ENCODE measurements around the gene CPLX3.

The CPLX3 gene

DNA sequence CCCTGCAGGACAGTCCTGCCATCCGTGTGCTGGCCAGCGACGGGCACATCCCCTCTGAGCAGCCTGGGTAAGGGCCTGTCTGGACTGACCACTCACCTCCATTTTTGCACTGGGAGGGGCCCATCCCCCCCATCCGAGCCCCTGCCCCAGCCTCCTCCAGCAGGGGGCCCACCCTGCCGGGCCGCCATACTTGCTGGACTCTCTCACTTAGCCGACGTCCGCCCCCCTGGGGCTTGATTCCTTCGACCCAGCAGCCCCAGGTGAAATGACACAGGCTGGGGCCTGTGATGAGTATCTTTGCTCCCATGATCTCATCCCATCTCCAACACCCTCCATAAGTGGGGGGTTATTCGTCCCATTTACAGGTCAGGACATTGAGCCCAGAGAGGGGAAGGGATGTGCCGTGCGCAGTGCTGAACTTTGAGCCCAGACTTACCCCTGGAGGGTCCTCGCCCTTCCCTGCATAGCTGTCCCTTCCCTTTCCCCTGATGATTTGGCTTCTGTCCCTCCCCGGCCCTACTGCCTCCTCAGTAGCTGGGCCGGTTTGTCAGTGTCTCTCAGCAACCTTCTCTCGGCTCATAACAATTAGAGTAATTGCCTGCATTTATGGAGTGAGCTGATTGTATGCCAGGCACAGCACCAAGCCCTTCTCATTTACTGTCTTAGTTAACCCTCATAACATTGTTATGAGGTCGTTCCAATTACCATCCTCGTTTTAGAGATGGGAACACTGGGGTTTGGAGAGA lies 9.6 kb upstream of the CPLX3 start:
- no peak overlapping the region for H3K27ac ChIP-seq (ENCODE audit: low read depth, low read length)
- no peak overlapping the region for H3K4me3 ChIP-seq (ENCODE audit: low read depth in 1 of 5, low read length in 5 of 5)
- H3K4me1 ChIP-seq (ENCODE audit: control insufficient read depth in 5 of 5, insufficient read depth in 5 of 5, low read length in 5 of 5), result peaks cover 0 to 3% (median 0%) of the 10 kb centered on the region in 5 donors
- H3K36me3 ChIP-seq (ENCODE audit: control insufficient read depth in 5 of 5, insufficient read depth in 5 of 5, low read length in 5 of 5), result no peaks in the 10 kb centered on the region
- H3K9ac ChIP-seq (ENCODE audit: low read length in 5 of 5), result no peak overlapping the region
- H3K9me3 ChIP-seq (ENCODE audit: control insufficient read depth in 5 of 5, low read length in 5 of 5), result no peaks in the 10 kb centered on the region
- peaks cover 4 to 29% (median 23%) of the 10 kb centered on the region in 5 donors for H3K27me3 ChIP-seq (ENCODE audit: control insufficient read depth in 5 of 5, insufficient read depth in 4 of 5, low read length in 5 of 5)

DNA sequence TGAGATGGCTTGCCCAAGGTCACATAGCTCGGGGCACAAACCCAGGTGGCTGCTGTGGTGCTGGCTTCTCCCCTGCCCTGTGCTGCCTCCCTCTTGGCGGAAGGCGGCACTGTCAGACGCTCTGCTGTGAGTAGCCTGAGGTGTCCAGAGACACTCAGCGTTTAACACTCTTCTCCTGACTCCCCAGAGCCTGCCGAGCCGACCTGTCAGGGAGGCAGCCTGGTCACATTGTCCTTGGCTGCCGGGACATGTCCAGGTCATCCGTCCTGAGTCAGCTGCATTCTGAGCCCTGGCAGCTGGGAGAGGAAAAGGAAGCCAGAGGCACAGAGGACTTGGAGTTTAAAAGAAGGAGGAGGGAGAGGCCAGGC lies 9.1 kb upstream of the CPLX3 start:
- no peak overlapping the region for H3K4me3 ChIP-seq (ENCODE audit: low read depth in 1 of 5, low read length in 5 of 5)
- no peaks in the 10 kb centered on the region for H3K36me3 ChIP-seq (ENCODE audit: control insufficient read depth in 5 of 5, insufficient read depth in 5 of 5, low read length in 5 of 5)
- H3K27ac ChIP-seq (ENCODE audit: low read depth, low read length), result no peak overlapping the region
- peaks cover 0 to 3% (median 0%) of the 10 kb centered on the region in 5 donors for H3K4me1 ChIP-seq (ENCODE audit: control insufficient read depth in 5 of 5, insufficient read depth in 5 of 5, low read length in 5 of 5)
- no peak overlapping the region for H3K9ac ChIP-seq (ENCODE audit: low read length in 5 of 5)
- peaks cover 4 to 29% (median 23%) of the 10 kb centered on the region in 5 donors for H3K27me3 ChIP-seq (ENCODE audit: control insufficient read depth in 5 of 5, insufficient read depth in 4 of 5, low read length in 5 of 5)
- H3K9me3 ChIP-seq (ENCODE audit: control insufficient read depth in 5 of 5, low read length in 5 of 5), result no peaks in the 10 kb centered on the region

DNA sequence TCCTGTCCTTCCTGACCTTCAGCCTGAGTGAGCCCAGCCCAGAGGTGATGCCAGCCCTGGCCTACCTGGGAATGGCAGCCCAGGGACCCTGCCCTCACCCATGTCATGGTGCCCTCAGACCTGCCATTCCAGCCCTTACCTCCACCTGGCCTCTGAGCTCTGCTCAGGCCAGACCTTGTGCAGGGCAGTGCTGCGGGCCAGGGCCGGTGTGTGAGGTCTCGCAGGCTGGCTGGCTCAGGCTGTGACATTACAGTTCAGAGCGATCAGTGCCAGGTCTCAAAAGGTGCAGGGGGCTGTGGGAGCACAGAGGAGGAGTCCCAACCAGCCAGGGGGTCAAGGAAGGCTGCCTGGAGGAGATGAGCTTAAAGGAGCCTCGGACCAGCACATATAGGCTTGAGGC lies 6.4 kb upstream of the CPLX3 start:
- Histone ChIP-seq H3K27me3 (ENCODE audit: control insufficient read depth in 5 of 5, insufficient read depth in 4 of 5, low read length in 5 of 5) (peaks cover 4 to 28% (median 21%) of the 10 kb centered on the region in 5 donors), H3K27ac (ENCODE audit: low read depth, low read length) (no peak overlapping the region), H3K9ac (ENCODE audit: low read length in 5 of 5) (no peak overlapping the region), H3K36me3 (ENCODE audit: control insufficient read depth in 5 of 5, insufficient read depth in 5 of 5, low read length in 5 of 5) (no peaks in the 10 kb centered on the region), H3K4me1 (ENCODE audit: control insufficient read depth in 5 of 5, insufficient read depth in 5 of 5, low read length in 5 of 5) (peaks cover 0 to 3% (median 0%) of the 10 kb centered on the region in 5 donors), H3K9me3 (ENCODE audit: control insufficient read depth in 5 of 5, low read length in 5 of 5) (no peaks in the 10 kb centered on the region), H3K4me3 (ENCODE audit: low read depth in 1 of 5, low read length in 5 of 5) (no peak overlapping the region)

DNA sequence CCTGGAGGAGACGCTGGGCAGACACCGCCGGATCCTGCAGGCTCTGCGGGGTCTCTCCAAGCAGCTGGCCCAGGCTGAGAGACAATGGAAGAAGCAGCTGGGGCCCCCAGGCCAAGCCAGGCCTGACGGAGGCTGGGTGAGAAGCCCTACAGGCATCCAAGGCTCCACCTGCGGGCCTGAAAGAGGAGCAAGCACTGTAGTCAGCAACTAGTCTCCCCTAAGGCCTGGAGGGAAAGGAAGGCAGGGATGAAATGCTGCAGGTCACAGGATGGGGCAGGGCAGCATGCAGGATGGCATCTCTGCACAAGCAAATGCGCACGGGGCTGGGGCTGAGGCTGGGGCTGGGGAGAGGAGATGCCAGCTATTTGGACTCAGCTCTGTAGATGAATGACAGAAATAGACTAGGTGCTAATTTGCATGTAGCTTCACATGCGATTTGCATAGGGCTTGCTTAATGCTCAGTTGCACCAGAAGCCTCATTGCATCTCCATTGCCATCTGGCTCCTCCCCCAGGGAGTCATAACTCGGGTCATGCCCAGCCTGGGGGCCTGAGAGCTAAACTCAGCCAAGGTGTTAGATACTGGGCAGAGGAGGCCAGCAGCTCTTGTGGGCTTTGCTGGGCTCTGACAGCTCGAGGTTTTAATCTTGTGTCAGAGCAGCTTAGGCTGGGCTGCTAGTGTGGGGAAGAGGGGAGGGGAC lies 5.2 kb upstream of the CPLX3 start:
- H3K9ac ChIP-seq (ENCODE audit: low read length in 5 of 5), result no peak overlapping the region
- peaks cover 0 to 3% (median 0%) of the 10 kb centered on the region in 5 donors for H3K4me1 ChIP-seq (ENCODE audit: control insufficient read depth in 5 of 5, insufficient read depth in 5 of 5, low read length in 5 of 5)
- H3K4me3 ChIP-seq (ENCODE audit: low read depth in 1 of 5, low read length in 5 of 5), result no peak overlapping the region
- no peaks in the 10 kb centered on the region for H3K9me3 ChIP-seq (ENCODE audit: control insufficient read depth in 5 of 5, low read length in 5 of 5)
- H3K27me3 ChIP-seq (ENCODE audit: control insufficient read depth in 5 of 5, insufficient read depth in 4 of 5, low read length in 5 of 5), result peaks cover 4 to 29% (median 21%) of the 10 kb centered on the region in 5 donors
- H3K36me3 ChIP-seq (ENCODE audit: control insufficient read depth in 5 of 5, insufficient read depth in 5 of 5, low read length in 5 of 5), result no peaks in the 10 kb centered on the region
- no peak overlapping the region for H3K27ac ChIP-seq (ENCODE audit: low read depth, low read length)

DNA sequence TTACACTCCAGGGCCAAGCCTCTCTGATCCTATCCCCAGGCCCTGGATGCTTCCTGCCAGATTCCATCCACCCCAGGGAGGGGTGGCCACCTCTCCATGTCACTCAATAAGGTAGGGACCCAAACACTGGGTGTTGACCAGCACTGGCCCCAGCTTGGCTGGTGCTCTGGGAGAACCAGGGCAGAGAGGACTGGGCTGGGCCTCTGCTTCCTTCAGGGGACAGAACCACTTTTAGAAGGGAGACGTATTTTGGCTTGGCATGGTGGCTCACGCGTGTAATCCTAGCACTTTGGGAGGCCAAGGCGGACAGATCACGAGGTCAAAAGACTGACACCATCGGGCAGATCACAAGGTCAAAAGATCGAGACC lies 4.7 kb upstream of the CPLX3 start:
- Histone ChIP-seq H3K36me3 (ENCODE audit: control insufficient read depth in 5 of 5, insufficient read depth in 5 of 5, low read length in 5 of 5) (no peaks in the 10 kb centered on the region), H3K9me3 (ENCODE audit: control insufficient read depth in 5 of 5, low read length in 5 of 5) (no peaks in the 10 kb centered on the region), H3K4me3 (ENCODE audit: low read depth in 1 of 5, low read length in 5 of 5) (no peak overlapping the region), H3K4me1 (ENCODE audit: control insufficient read depth in 5 of 5, insufficient read depth in 5 of 5, low read length in 5 of 5) (peaks cover 0 to 3% (median 3%) of the 10 kb centered on the region in 5 donors), H3K9ac (ENCODE audit: low read length in 5 of 5) (no peak overlapping the region), H3K27ac (ENCODE audit: low read depth, low read length) (no peak overlapping the region), H3K27me3 (ENCODE audit: control insufficient read depth in 5 of 5, insufficient read depth in 4 of 5, low read length in 5 of 5) (peaks cover 7 to 29% (median 22%) of the 10 kb centered on the region in 5 donors)

DNA sequence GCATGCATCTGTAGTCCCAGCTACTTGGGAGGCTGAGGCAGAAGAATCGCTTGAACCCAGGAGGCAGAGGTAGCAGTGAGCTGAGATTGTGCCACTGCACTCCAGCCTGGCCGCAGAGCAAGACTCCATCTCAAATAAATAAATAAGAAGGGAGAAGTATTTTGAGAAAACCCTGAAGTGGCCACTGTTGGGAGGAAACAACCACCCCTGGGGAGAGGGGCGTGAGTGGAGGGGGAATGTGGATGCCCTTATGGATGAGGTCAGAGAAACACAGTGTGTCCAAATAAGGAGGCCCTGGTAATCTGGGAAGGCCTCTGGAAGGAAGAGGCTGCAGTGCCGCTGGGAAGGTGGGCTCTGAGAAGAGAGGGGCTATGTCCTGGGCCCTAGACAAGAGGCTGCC lies 4.2 kb upstream of the CPLX3 start:
- H3K27me3 ChIP-seq (ENCODE audit: control insufficient read depth in 5 of 5, insufficient read depth in 4 of 5, low read length in 5 of 5), result peaks cover 11 to 33% (median 22%) of the 10 kb centered on the region in 5 donors
- H3K36me3 ChIP-seq (ENCODE audit: control insufficient read depth in 5 of 5, insufficient read depth in 5 of 5, low read length in 5 of 5), result no peaks in the 10 kb centered on the region
- no peak overlapping the region for H3K27ac ChIP-seq (ENCODE audit: low read depth, low read length)
- H3K9me3 ChIP-seq (ENCODE audit: control insufficient read depth in 5 of 5, low read length in 5 of 5), result no peaks in the 10 kb centered on the region
- no peak overlapping the region for H3K4me3 ChIP-seq (ENCODE audit: low read depth in 1 of 5, low read length in 5 of 5)
- peaks cover 0 to 5% (median 3%) of the 10 kb centered on the region in 5 donors for H3K4me1 ChIP-seq (ENCODE audit: control insufficient read depth in 5 of 5, insufficient read depth in 5 of 5, low read length in 5 of 5)
- no peak overlapping the region for H3K9ac ChIP-seq (ENCODE audit: low read length in 5 of 5)

DNA sequence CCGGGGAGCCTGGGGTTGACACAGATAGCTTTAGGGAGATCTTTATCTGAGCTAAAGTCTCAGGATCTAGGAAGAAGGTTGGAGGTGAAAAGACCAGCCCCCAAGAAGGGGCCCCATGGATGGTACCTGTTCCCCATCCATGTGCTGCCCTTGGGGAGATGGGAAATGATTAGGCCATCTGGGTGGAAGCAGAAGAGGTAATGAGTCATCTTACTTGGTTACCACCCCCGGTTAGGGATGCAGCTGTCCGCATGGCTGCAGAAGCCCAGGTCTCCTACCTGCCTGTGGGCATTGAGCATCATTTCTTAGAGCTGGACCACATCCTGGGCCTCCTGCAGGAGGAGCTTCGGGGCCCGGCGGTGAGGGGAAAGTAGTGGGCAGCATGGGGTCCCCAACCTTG lies 3.1 kb upstream of the CPLX3 start:
- no peak overlapping the region for H3K4me3 ChIP-seq (ENCODE audit: low read depth in 1 of 5, low read length in 5 of 5)
- no peaks in the 10 kb centered on the region for H3K9me3 ChIP-seq (ENCODE audit: control insufficient read depth in 5 of 5, low read length in 5 of 5)
- no peaks in the 10 kb centered on the region for H3K36me3 ChIP-seq (ENCODE audit: control insufficient read depth in 5 of 5, insufficient read depth in 5 of 5, low read length in 5 of 5)
- H3K27ac ChIP-seq (ENCODE audit: low read depth, low read length), result no peak overlapping the region
- H3K27me3 ChIP-seq (ENCODE audit: control insufficient read depth in 5 of 5, insufficient read depth in 4 of 5, low read length in 5 of 5), result peaks cover 18 to 42% (median 30%) of the 10 kb centered on the region in 5 donors
- H3K4me1 ChIP-seq (ENCODE audit: control insufficient read depth in 5 of 5, insufficient read depth in 5 of 5, low read length in 5 of 5), result peaks cover 0 to 5% (median 3%) of the 10 kb centered on the region in 5 donors
- H3K9ac ChIP-seq (ENCODE audit: low read length in 5 of 5), result no peak overlapping the region

DNA sequence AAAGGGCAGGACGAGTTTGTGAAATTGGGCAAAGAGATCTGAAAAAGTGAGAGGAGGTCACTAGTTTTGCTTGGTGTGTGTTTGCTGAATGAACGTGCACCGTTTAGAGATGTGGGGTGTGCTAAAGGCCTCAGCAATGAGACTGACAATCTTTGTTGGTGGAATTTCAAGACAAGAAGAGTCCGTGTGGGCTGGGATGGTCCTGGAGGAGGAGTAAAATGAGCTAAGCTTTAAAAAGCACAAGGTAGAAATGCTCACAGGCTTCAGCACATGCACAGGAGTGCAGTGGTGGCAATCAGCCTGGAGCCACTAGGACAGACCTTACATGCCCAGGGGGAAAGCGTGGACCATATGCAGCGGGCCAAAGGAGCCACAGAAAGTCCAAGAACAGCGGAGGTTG lies 1.5 kb upstream of the CPLX3 start:
- peaks cover 0 to 5% (median 0%) of the 10 kb centered on the region in 5 donors for H3K4me1 ChIP-seq (ENCODE audit: control insufficient read depth in 5 of 5, insufficient read depth in 5 of 5, low read length in 5 of 5)
- H3K36me3 ChIP-seq (ENCODE audit: control insufficient read depth in 5 of 5, insufficient read depth in 5 of 5, low read length in 5 of 5), result no peaks in the 10 kb centered on the region
- no peak overlapping the region for H3K27ac ChIP-seq (ENCODE audit: low read depth, low read length)
- no peak overlapping the region for H3K9ac ChIP-seq (ENCODE audit: low read length in 5 of 5)
- H3K27me3 ChIP-seq (ENCODE audit: control insufficient read depth in 5 of 5, insufficient read depth in 4 of 5, low read length in 5 of 5), result peaks cover 19 to 37% (median 26%) of the 10 kb centered on the region in 5 donors
- H3K4me3 ChIP-seq (ENCODE audit: low read depth in 1 of 5, low read length in 5 of 5), result no peak overlapping the region
- no peaks in the 10 kb centered on the region for H3K9me3 ChIP-seq (ENCODE audit: control insufficient read depth in 5 of 5, low read length in 5 of 5)

DNA sequence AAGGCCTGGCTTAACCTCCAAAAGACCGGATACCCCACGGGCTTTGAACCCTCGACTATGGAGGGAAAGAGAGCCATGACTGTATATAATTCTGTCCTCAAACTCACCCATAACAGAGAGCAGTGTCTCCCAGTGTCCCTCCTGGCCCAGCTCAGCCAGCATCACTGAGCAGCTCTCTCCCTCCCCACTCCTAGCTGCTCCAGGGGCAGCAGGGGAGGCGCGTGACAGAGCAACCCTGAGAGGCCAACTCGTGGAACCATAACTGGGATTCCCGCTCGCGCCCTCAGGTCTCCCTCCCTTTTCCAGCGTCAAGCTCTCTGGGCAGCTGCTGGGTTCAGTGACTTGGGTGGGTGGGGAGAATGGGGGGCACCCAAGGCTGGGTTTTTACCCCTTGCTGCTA lies 561 bp upstream of the CPLX3 start:
- H3K27ac ChIP-seq (ENCODE audit: low read depth, low read length), result no peak overlapping the region

DNA sequence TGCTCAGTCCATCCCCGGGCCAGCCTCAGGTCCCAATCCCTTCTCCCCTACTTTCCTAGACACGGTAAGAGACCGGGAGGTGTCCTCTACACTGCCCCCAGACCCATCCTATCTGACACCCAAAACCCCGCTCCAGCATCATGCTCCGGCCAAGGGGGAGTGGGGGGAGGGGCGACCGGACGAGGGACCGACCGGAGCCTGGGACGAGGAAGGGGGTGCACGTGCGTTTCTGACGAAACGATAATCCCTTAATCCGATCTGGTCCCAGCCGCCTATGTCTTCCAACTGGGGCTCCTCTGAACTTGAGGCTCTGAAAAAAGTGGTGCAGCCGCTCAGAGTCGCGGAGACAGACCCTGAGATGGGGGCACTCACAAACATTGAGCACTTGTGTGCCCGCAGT lies 494 bp downstream of the CPLX3 start:
- Histone ChIP-seq H3K27me3 (ENCODE audit: control insufficient read depth in 5 of 5, insufficient read depth in 4 of 5, low read length in 5 of 5) (peaks cover 19 to 38% (median 26%) of the 10 kb centered on the region in 5 donors), H3K4me3 (ENCODE audit: low read depth in 1 of 5, low read length in 5 of 5) (no peak overlapping the region), H3K27ac (ENCODE audit: low read depth, low read length) (no peak overlapping the region), H3K36me3 (ENCODE audit: control insufficient read depth in 5 of 5, insufficient read depth in 5 of 5, low read length in 5 of 5) (no peaks in the 10 kb centered on the region), H3K4me1 (ENCODE audit: control insufficient read depth in 5 of 5, insufficient read depth in 5 of 5, low read length in 5 of 5) (peaks cover 0 to 5% (median 0%) of the 10 kb centered on the region in 5 donors), H3K9ac (ENCODE audit: low read length in 5 of 5) (no peak overlapping the region), H3K9me3 (ENCODE audit: control insufficient read depth in 5 of 5, low read length in 5 of 5) (no peaks in the 10 kb centered on the region)

More for the DNA sequence above, 561 bp upstream of the CPLX3 start:
- no peaks in the 10 kb centered on the region for H3K9me3 ChIP-seq (ENCODE audit: control insufficient read depth in 5 of 5, low read length in 5 of 5)
- H3K4me1 ChIP-seq (ENCODE audit: control insufficient read depth in 5 of 5, insufficient read depth in 5 of 5, low read length in 5 of 5), result peaks cover 0 to 5% (median 0%) of the 10 kb centered on the region in 5 donors
- no peaks in the 10 kb centered on the region for H3K36me3 ChIP-seq (ENCODE audit: control insufficient read depth in 5 of 5, insufficient read depth in 5 of 5, low read length in 5 of 5)
- H3K27me3 ChIP-seq (ENCODE audit: control insufficient read depth in 5 of 5, insufficient read depth in 4 of 5, low read length in 5 of 5), result peaks cover 19 to 38% (median 26%) of the 10 kb centered on the region in 5 donors
- no peak overlapping the region for H3K4me3 ChIP-seq (ENCODE audit: low read depth in 1 of 5, low read length in 5 of 5)
- H3K9ac ChIP-seq (ENCODE audit: low read length in 5 of 5), result no peak overlapping the region
